ENCODE results near the gene PCDHGA1. TPM values are rescaled to one million over a fixed set of nuclear protein-coding genes. Genes with fewer than 3 reads are reported as not detected.

PCDHGA1 gene
- total RNA-seq, 1 experiment from 2014 or later: 0.63 TPM

GRCh38 chr5:141371572-141372475 lies 41.5 kb downstream of the PCDHGA1 start:
- no peak overlapping the region for H3K27ac Mint-ChIP-seq
- Histone ChIP-seq H3K79me2 (ENCODE audit: insufficient read depth, low read length) (no peaks in the 10 kb centered on the region), H2BK120ac (ENCODE audit: low read depth, low read length, poor library complexity, severe bottlenecking) (no peak overlapping the region), H3K9ac (ENCODE audit: extremely low read depth, insufficient read length, low read length) (no peak overlapping the region), H3T11ph (ENCODE audit: low read length) (no peak overlapping the region), H3K18ac (ENCODE audit: insufficient read length, low read depth, low read length) (no peak overlapping the region), H3K27ac (ENCODE audit: insufficient read length, low read depth, low read length) (no peak overlapping the region), H2BK15ac (ENCODE audit: low read depth, low read length) (no peak overlapping the region), H4K91ac (ENCODE audit: insufficient read length, low read depth, low read length) (no peak overlapping the region), H3K4me2 (ENCODE audit: insufficient read depth, insufficient read length, low read length) (no peak overlapping the region), H2BK20ac (ENCODE audit: low read depth, low read length, poor library complexity, severe bottlenecking) (no peak overlapping the region), H2BK5ac (ENCODE audit: insufficient read length, low read length) (no peak overlapping the region), H2AFZ (ENCODE audit: low read length) (no peak overlapping the region), H3K23ac (ENCODE audit: insufficient read length, low read depth, low read length) (no peak overlapping the region), H3K14ac (ENCODE audit: insufficient read depth, low read length) (no peak overlapping the region), H3K27me3 (ENCODE audit: insufficient read depth, low read length) (no peaks in the 10 kb centered on the region), H2BK12ac (ENCODE audit: insufficient read length, low read depth, low read length) (no peak overlapping the region), H2AK5ac (ENCODE audit: insufficient read length, low read length) (no peak overlapping the region), H3K23me2 (ENCODE audit: insufficient read length, low read depth, low read length, poor library complexity, severe bottlenecking) (no peaks in the 10 kb centered on the region), H4K8ac (replicated peaks; ENCODE audit: insufficient read length, low read depth, low read length) (no peak overlapping the region), H3K4me1 (ENCODE audit: insufficient read depth, low read length) (no peaks in the 10 kb centered on the region), H3K56ac (ENCODE audit: insufficient read length, low read depth, low read length) (no peak overlapping the region), H4K5ac (ENCODE audit: insufficient read length, low read depth, low read length) (no peak overlapping the region), H3K4ac (ENCODE audit: low read depth, low read length) (no peak overlapping the region), H3K79me1 (ENCODE audit: insufficient read depth, low read depth, low read length, poor library complexity, severe bottlenecking) (no peaks in the 10 kb centered on the region), H4K20me1 (ENCODE audit: control insufficient read depth, insufficient read depth, insufficient read length) (no peaks in the 10 kb centered on the region), H3K9me3 (ENCODE audit: control insufficient read depth, low read depth, low read length) (peaks cover 34% of the 10 kb centered on the region)
- no CpG with 5 or more reads among the region's 69 CpGs for whole genome bisulfite sequencing (ENCODE audit: extremely low coverage, insufficient read length, low lambda C conversion rate)
- no peak for DNase-seq
- H3K27me3 Mint-ChIP-seq (ENCODE audit: low read depth): peaks cover 9% of the 10 kb centered on the region
- no peaks in the 10 kb centered on the region for H3K4me1 Mint-ChIP-seq
- peaks cover 36 to 48% (median 46%) of the 10 kb centered on the region in 3 experiments for H3K36me3 Mint-ChIP-seq (ENCODE audit: insufficient read depth in 1 of 3, low read depth in 3 of 3)
- no peak for TF ChIP-seq CTCF (conservative IDR thresholded peaks at IDR 0.05)
- peaks cover 59 to 61% of the 10 kb centered on the region in 2 experiments for H3K9me3 Mint-ChIP-seq
- no peak overlapping the region for H3K4me3 Mint-ChIP-seq
